Parathyroid adenoma (tissue), 2 donors: ENCODE measurements around the gene PLK3.

Source experiments
- H2AFZ ChIP-seq: fragments of 300-600 bp; sonication (generic); one replicate; pipeline ENCODE4 v1.7.0; 2017; ENCODE audit warnings: antibody characterized with exemption, mild to moderate bottlenecking
- H3K27ac ChIP-seq: fragments of 300-600 bp; sonication (generic); one replicate; pipeline ENCODE4 v1.7.0; 2017
- H3K27me3 ChIP-seq: fragments of 300-600 bp; sonication (generic); one replicate; pipeline ENCODE4 v1.7.0; 2017; ENCODE audit warnings: low read length; ENCODE audit not compliant: control insufficient read depth, insufficient read depth
- H3K36me3 ChIP-seq: fragments of 300-600 bp; sonication (generic); one replicate; pipeline ENCODE4 v1.7.0; 2017; ENCODE audit warnings: low read length; ENCODE audit not compliant: control insufficient read depth, insufficient read depth
- H3K4me1 ChIP-seq: fragments of 300-600 bp; sonication (generic); one replicate; pipeline ENCODE4 v1.7.0; 2017; ENCODE audit warnings: control low read depth
- H3K4me2 ChIP-seq: fragments of 300-600 bp; sonication (generic); one replicate; pipeline ENCODE4 v1.7.0; 2017; ENCODE audit warnings: low read length
- H3K4me3 ChIP-seq: fragments of 300-600 bp; sonication (generic); one replicate; pipeline ENCODE4 v1.7.0; 2017; ENCODE audit warnings: low read depth, low read length
- H3K79me2 ChIP-seq: fragments of 300-600 bp; sonication (generic); one replicate; pipeline ENCODE4 v1.7.0; 2017; ENCODE audit warnings: control low read depth
- H3K9ac ChIP-seq: fragments of 300-600 bp; sonication (generic); one replicate; pipeline ENCODE4 v1.7.0; 2017; ENCODE audit warnings: mild to moderate bottlenecking
- H3K9me3 ChIP-seq: fragments of 300-600 bp; sonication (generic); one replicate; pipeline ENCODE4 v1.7.0; 2017; ENCODE audit warnings: low read length; ENCODE audit not compliant: control insufficient read depth
- TF ChIP-seq, protein P1 (sequence below): fragments of 300-600 bp; sonication (generic); IDR thresholded peaks from one replicate; pipeline ENCODE4 v1.7.0; 2017; ENCODE audit warnings: antibody characterized with exemption, mild to moderate bottlenecking
- donor health status: primary hyperparathyroidism.

Gene PLK3

DNA sequence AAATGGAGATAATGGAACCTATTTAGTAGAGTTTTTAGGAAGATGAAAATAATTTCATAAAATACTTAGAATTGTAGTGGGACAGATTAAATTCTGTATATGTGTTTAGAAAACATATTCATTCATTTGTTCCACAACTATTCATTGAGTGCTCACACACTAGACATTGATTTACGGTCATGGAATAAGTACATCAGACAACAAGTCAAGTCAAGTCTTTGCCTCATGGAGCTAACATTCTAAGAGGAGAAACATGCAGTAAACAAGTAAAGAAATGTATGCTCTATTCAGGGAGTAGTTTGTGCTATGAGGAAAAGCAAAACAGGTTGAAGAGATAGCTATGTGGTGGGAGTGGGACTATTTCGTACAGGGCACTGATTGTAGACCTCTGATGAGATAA, 17.1 kb downstream of the PLK3 start:
- no peaks in the 10 kb centered on the region for H3K9me3 ChIP-seq
- H3K27me3 ChIP-seq: no peaks in the 10 kb centered on the region
- TF ChIP-seq, protein P1, sequence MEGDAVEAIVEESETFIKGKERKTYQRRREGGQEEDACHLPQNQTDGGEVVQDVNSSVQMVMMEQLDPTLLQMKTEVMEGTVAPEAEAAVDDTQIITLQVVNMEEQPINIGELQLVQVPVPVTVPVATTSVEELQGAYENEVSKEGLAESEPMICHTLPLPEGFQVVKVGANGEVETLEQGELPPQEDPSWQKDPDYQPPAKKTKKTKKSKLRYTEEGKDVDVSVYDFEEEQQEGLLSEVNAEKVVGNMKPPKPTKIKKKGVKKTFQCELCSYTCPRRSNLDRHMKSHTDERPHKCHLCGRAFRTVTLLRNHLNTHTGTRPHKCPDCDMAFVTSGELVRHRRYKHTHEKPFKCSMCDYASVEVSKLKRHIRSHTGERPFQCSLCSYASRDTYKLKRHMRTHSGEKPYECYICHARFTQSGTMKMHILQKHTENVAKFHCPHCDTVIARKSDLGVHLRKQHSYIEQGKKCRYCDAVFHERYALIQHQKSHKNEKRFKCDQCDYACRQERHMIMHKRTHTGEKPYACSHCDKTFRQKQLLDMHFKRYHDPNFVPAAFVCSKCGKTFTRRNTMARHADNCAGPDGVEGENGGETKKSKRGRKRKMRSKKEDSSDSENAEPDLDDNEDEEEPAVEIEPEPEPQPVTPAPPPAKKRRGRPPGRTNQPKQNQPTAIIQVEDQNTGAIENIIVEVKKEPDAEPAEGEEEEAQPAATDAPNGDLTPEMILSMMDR: no peak
- H3K36me3 ChIP-seq: no peaks in the 10 kb centered on the region
- no peak overlapping the region for H3K27ac ChIP-seq
- H3K4me3 ChIP-seq: no peak overlapping the region
- H3K79me2 ChIP-seq: no peaks in the 10 kb centered on the region
- H3K9ac ChIP-seq: no peak overlapping the region
- H3K4me2 ChIP-seq: no peak overlapping the region
- H2AFZ ChIP-seq: no peak overlapping the region
- H3K4me1 ChIP-seq: no peaks in the 10 kb centered on the region

DNA sequence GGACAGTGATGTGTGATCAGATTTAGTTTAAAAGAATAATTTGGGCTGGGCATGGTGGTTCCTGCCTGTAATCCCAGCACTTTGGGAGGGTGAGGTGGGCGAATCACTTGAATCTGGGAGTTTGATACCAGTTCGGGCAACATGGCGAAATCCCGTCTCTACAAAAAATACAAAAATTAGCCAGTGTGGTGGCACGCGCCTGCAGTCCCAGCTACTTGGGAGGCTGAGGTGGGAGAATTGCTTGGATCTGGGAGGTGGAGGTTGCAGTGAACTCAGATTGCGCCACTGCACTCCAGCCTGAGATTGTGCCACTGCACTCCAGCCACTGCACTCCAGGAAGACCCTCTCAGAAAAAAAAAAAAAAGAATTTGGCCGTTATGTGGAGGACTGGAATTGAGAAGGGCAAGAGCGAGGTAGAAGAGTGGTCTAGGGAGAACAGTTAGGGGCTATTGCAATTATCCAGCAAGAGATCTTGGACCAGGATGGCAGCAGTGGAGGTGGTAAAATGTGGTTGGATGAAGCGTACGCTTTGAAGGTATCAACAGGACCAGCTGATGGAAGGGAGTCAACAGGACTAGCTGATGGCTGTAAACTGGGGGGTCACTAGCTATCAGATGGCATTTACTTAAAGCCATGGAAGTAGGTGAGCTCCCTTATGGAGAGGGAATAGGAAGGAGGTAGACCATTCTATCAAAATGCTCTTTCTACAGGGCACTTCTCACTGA, 17.8 kb downstream of the PLK3 start:
- H3K4me1 ChIP-seq: no peaks in the 10 kb centered on the region
- H2AFZ ChIP-seq: no peak overlapping the region
- H3K4me3 ChIP-seq: no peak overlapping the region
- no peaks in the 10 kb centered on the region for H3K36me3 ChIP-seq
- H3K27me3 ChIP-seq: no peaks in the 10 kb centered on the region
- no peak overlapping the region for H3K27ac ChIP-seq
- H3K9me3 ChIP-seq: no peaks in the 10 kb centered on the region
- TF ChIP-seq, protein P1: no peak
- H3K9ac ChIP-seq: no peak overlapping the region
- no peaks in the 10 kb centered on the region for H3K79me2 ChIP-seq
- no peak overlapping the region for H3K4me2 ChIP-seq

DNA sequence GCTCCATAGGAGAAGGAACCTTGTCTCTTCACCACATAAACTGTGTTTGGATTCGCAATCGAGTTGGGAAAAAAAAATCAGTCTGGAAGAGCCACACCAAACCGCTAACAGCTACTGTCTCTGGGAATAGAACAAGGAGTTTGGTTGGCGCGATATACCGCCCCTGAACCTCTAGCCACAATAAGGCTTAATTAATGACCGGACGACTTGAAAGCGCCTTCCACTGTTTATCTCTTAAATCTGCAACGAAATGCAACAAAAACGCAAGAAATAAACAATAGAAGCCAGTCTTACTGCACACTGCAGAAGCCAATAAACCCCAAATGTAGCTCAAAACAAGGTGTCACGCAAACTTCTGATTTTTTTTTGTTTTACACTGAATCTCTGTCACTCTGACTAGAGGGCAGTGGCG, 19.0 kb downstream of the PLK3 start:
- H2AFZ ChIP-seq: no peak overlapping the region
- no peaks in the 10 kb centered on the region for H3K9me3 ChIP-seq
- H3K4me3 ChIP-seq: peak overlapping the region; percentile 48
- H3K4me1 ChIP-seq: no peaks in the 10 kb centered on the region
- H3K4me2 ChIP-seq: peak overlapping the region; percentile 30
- peak overlapping the region; percentile 74 for H3K27ac ChIP-seq
- H3K36me3 ChIP-seq: no peaks in the 10 kb centered on the region
- TF ChIP-seq, protein P1: no peak
- H3K9ac ChIP-seq: no peak overlapping the region
- H3K27me3 ChIP-seq: no peaks in the 10 kb centered on the region
- no peaks in the 10 kb centered on the region for H3K79me2 ChIP-seq

DNA sequence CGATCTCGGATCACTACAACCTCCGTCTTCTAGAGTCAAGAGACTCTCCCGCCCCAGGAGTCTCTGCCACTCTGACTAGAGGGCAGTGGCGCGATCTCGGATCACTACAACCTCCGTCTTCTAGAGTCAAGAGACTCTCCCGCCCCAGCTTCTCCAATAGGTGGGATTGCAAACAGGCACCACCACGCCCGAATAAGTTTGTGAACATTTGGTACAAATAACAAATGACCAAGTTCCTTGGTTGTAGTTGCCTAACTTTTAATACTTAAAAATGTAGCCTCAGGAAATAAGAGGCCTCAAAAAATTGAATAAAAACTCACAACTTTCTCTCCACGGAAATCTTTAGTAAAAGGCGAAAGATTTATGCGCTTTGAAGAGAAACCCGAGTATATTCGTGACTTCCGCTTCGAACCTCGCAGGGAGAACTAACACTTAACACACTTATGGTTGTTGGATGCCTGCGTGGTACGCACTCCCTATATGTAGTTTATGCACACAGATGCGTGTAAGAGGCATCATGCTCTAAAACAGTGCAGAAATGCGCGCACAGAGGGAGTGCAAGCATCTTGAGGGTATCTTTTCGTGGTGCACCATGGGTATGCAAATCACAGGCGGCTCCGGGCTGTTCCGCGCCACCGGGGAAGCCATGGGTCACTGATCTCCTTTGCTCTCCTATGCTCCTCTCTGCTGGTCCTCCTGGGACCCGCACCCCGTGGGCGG, 19.6 kb downstream of the PLK3 start:
- no peaks in the 10 kb centered on the region for H3K4me1 ChIP-seq
- H2AFZ ChIP-seq: peak overlapping the region; percentile 56
- H3K36me3 ChIP-seq: no peaks in the 10 kb centered on the region
- peak overlapping the region; percentile 48 for H3K4me3 ChIP-seq
- H3K27ac ChIP-seq: peak overlapping the region; percentile 74
- no peaks in the 10 kb centered on the region for H3K27me3 ChIP-seq
- TF ChIP-seq, protein P1: no peak
- no peaks in the 10 kb centered on the region for H3K79me2 ChIP-seq
- no peaks in the 10 kb centered on the region for H3K9me3 ChIP-seq
- peak overlapping the region; percentile 30 for H3K4me2 ChIP-seq
- no peak overlapping the region for H3K9ac ChIP-seq
